ENCODE results near the gene FAIM2.

The FAIM2 gene

DNA sequence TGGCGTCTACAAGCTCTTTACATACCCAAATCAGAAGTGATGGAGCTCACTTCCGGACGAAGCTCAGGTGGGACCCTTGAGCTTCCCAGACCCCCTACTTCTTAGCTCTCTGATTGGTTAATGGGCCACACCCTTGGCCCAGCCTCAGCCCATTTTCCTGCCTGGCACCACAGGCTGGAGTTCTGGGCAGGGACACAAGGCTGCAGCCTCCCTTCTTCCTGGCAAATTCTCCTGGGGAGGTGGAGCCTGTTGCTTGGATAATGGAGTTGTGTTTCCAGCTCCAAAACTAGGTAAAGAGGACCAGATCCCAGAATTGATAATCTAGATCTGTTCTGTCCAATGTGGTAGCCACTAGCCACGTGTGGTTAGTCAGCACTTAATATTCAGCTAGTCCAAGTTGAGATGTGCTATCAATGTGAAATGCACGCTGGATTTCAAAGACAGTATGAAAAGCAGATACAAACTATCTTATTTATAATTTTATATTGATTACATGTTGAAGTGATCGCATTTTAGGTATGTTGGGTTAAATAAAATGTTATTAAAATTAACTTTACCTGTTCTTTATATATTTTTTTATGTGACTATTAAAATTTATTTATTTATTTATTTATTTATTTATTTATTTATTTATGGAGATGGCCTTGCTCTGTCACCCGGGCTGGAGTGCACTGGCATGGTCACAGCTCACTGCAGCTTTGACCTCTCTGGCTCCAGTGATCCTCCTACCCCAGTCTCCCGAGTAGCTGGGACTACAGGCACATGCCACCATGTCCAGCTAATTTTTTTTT, 12.6 kb upstream of the FAIM2 start:
- ChIA-PET POLR2A (no interaction called here), CTCF (interaction anchor here (0.6 to 1.7 kb wide), 2 partner anchors 51 to 60 kb away, joined by 3 to 5 read pairs; no protein-coding TSS in a partner anchor)
- H3K4me3 ChIP-seq (ENCODE audit: low read depth, low read length) = no peak overlapping the region
- TF ChIP-seq, protein P1, sequence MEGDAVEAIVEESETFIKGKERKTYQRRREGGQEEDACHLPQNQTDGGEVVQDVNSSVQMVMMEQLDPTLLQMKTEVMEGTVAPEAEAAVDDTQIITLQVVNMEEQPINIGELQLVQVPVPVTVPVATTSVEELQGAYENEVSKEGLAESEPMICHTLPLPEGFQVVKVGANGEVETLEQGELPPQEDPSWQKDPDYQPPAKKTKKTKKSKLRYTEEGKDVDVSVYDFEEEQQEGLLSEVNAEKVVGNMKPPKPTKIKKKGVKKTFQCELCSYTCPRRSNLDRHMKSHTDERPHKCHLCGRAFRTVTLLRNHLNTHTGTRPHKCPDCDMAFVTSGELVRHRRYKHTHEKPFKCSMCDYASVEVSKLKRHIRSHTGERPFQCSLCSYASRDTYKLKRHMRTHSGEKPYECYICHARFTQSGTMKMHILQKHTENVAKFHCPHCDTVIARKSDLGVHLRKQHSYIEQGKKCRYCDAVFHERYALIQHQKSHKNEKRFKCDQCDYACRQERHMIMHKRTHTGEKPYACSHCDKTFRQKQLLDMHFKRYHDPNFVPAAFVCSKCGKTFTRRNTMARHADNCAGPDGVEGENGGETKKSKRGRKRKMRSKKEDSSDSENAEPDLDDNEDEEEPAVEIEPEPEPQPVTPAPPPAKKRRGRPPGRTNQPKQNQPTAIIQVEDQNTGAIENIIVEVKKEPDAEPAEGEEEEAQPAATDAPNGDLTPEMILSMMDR (IDR thresholded peaks at IDR 0.05; ENCODE audit: insufficient read depth, low read length, missing control alignments) = no peak
- no peak for DNase-seq (ENCODE audit: low read depth, low spot score)

DNA sequence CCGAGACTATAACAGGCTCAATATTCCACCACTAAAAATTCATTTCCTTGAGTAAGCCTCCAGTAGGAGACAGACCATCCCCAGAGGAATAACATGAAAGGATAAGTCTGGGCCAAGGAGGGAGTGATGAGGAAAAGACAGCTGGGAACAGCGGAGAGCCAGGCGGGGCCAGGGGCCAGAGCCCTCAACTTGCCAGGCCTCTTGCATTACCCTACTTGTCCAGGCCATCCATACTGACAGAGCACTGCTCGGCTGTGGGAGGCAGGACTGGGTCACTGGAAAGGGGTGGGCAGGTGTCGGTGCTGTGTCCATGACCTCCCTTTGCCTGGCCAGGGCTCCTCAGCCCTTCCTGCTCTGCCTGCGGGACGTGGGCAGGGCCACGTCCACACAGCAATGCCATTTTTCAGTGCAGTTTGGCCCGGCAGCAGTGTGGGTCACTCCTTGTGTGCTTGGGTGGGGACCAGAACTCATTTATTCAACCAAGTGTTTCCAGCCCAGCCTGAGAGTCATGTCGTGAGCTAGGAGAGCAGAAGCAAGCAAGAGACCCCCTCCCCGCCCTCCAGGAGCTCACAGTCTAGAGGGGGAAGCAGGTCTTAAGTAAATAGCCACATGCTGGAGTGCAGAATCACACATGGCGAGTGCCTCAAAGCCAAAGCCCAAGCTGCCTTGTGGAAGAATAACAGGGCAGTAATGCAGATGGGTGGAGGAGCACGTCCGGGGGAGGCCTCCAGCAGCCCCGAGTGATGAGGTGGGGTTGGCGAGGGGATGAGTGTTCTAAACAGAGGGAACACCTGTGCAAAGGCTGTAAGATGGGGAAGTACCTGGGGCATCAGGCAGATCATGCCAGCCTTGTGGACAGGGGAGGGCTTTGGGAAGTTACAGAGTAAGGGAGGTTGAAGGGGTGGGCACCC, 8.9 kb upstream of the FAIM2 start:
- no peak for DNase-seq (ENCODE audit: low read depth, low spot score)
- ChIA-PET POLR2A (no interaction called here), CTCF (interaction anchor here (0.9 to 1.3 kb wide), 3 partner anchors 18 to 55 kb away, joined by 3 read pairs; no protein-coding TSS in a partner anchor)
- TF ChIP-seq, protein P1 (IDR thresholded peaks at IDR 0.05; ENCODE audit: insufficient read depth, low read length, missing control alignments) = no peak
- no peak overlapping the region for H3K4me3 ChIP-seq (ENCODE audit: low read depth, low read length)

DNA sequence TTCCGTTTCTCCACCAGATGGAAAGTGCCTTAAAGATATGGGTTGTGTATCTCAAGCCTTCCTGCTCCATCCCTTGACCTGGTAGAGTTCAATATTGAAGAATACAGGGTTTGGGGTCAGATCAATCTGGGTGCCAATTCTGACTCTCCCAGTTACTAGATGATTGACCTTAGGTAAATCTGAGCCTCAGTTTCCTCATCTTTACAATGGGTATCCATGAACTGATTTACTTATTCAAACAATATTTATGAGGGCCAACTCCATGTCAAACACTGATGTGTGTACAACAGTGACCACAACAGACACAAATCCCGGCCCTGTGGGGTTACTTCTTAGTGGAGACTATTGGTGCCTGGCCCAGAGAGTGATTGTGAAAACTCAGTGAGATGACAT, 7.5 kb upstream of the FAIM2 start:
- ChIA-PET POLR2A (no interaction called here), CTCF (interaction anchor here (1.3 kb wide), 1 partner anchor 56 kb away, joined by 3 read pairs; no protein-coding TSS in a partner anchor)
- no peak for DNase-seq (ENCODE audit: low read depth, low spot score)
- TF ChIP-seq, protein P1 (IDR thresholded peaks at IDR 0.05; ENCODE audit: insufficient read depth, low read length, missing control alignments) = no peak
- H3K4me3 ChIP-seq (ENCODE audit: low read depth, low read length) = no peak overlapping the region

DNA sequence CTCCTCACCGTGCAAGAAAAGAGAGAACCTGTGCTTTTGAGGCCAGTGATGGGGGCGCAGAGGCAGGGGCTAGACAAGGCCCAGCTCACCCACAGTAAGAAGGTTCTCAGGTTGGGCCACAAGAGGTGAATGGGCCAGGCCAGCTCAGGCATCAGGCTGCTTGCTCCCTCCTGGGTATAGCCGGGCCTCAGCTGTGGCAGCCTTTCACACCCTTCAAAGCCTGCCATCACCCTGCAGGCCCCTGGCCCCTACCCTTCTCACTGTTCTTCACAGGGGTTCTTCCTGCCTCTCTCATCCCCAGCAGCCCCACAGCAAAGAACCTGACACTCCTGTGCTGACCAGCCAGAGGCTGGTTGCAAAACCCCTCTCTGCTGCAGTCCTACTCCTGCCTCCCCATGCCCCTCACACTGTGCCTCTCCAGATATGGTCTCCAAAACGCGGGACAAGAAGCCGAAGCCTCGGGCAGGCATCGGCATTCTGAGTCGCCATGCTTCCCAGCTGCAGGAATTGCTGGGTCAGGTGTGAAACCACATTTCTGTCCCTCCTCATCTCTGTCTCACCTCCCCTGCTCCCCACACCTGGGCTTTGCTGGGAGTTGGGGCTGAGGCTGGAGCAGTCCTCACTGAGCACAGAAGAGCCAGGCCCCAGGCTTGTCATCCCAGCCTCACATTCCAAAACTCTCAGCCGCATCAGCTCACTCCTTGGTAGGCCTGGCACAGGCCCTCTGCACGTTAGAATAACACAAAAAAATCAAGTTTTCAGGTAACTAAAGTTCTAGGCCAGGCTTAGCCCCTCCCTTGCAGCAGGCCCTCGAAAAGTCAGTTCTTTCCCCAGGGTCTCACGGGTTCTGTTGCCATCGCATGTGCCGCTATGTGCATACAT, 6.9 kb upstream of the FAIM2 start:
- ChIA-PET POLR2A (interaction anchor here (1.5 kb wide), 1 partner anchor 42 kb away, joined by 4 read pairs; no protein-coding TSS in a partner anchor), CTCF (interaction anchor here (1.2 to 1.6 kb wide), 2 partner anchors 8 to 36 kb away, joined by 6 read pairs; no protein-coding TSS in a partner anchor)
- no peak for DNase-seq (ENCODE audit: low read depth, low spot score)
- TF ChIP-seq, protein P1 (IDR thresholded peaks at IDR 0.05; ENCODE audit: insufficient read depth, low read length, missing control alignments) = no peak
- no peak overlapping the region for H3K4me3 ChIP-seq (ENCODE audit: low read depth, low read length)

DNA sequence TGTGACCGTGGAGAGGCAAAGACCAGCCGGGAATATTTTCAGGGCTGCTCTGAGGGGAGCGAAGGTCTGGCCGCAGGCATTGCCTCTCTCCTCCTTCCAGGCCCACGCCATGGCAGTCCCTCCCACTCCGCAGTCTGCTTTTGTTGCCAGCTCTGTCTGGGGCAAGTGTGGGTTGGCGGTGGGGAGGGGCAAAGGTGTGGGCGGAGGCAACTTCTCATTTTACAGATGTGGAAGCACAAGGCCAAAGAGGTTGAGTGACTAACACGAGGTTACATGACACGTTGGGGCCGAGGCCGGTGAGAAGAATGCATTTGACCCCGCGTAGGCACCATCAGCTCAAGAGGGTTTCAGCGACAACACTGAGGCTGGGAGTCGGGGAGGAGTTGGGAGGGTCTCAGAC, 6.1 kb upstream of the FAIM2 start:
- no peak for DNase-seq (ENCODE audit: low read depth, low spot score)
- no peak overlapping the region for H3K4me3 ChIP-seq (ENCODE audit: low read depth, low read length)
- TF ChIP-seq, protein P1 (IDR thresholded peaks at IDR 0.05; ENCODE audit: insufficient read depth, low read length, missing control alignments) = no peak
- POLR2A ChIA-PET = interaction anchor here (1.5 kb wide), 1 partner anchor 41 kb away, joined by 4 read pairs; no protein-coding TSS in a partner anchor
- CTCF ChIA-PET = interaction anchor here (1.2 to 1.6 kb wide), 2 partner anchors 9 to 36 kb away, joined by 6 read pairs; no protein-coding TSS in a partner anchor

Data from AG04449 (cell line).